ENCODE measurements around the gene PHKB. TPM values are rescaled to one million over a fixed set of nuclear protein-coding genes. Genes with fewer than 3 reads are reported as not detected.

PHKB gene
- total RNA-seq, 4 donors from 2014 or later = 19.8 to 29.6 (median 25.2) TPM

- no peak overlapping the region for H3K4me3 ChIP-seq (ENCODE audit: low read depth, poor library complexity, severe bottlenecking)
- no peak for DNase-seq (ENCODE audit: low spot score in 2 of 2)
- WGBS, 2 donors = 94 to 95% methylated on average over 7 of the region's 7 CpGs
- no peak for TF ChIP-seq CTCF (IDR thresholded peaks at IDR 0.05)
- no peak for TF ChIP-seq POLR2A (IDR thresholded peaks at IDR 0.05)
- intact Hi-C loops (cut with DNase I; ENCODE audit: low total_unique reads) = no loop called here
Measured at GRCh38 chr16:47504599-47504998, 43.5 kb downstream of the PHKB start.

GRCh38 chr16:47506800-47507199 is 45.7 kb downstream of the PHKB start:
- 80 to 85% methylated on average over 2 of the region's 2 CpGs for WGBS, 2 donors
- no peak overlapping the region for H3K4me3 ChIP-seq (ENCODE audit: low read depth, poor library complexity, severe bottlenecking)
- TF ChIP-seq POLR2A (IDR thresholded peaks at IDR 0.05) (no peak), CTCF (IDR thresholded peaks at IDR 0.05) (no peak)
- intact Hi-C loops (cut with DNase I; ENCODE audit: low total_unique reads) = no loop called here
- no peak for DNase-seq (ENCODE audit: low spot score in 2 of 2)

GRCh38 chr16:47507701-47508100 is 46.6 kb downstream of the PHKB start:
- no peak for DNase-seq (ENCODE audit: low spot score in 2 of 2)
- 74 to 79% methylated on average over 1 of the region's 1 CpG for WGBS, 2 donors
- TF ChIP-seq CTCF (IDR thresholded peaks at IDR 0.05) = no peak
- TF ChIP-seq POLR2A (IDR thresholded peaks at IDR 0.05) = no peak
- intact Hi-C loops (cut with DNase I; ENCODE audit: low total_unique reads) = no loop called here
- H3K4me3 ChIP-seq (ENCODE audit: low read depth, poor library complexity, severe bottlenecking) = no peak overlapping the region

- WGBS, 2 donors = 97 to 99% methylated on average over 4 of the region's 4 CpGs
- no peak overlapping the region for H3K4me3 ChIP-seq (ENCODE audit: low read depth, poor library complexity, severe bottlenecking)
- no peak for TF ChIP-seq POLR2A (IDR thresholded peaks at IDR 0.05)
- no peak for TF ChIP-seq CTCF (IDR thresholded peaks at IDR 0.05)
- DNase-seq (ENCODE audit: low spot score in 2 of 2) = no peak
- intact Hi-C loops (cut with DNase I; ENCODE audit: low total_unique reads) = no loop called here
Measured at GRCh38 chr16:47511882-47512281, 50.8 kb downstream of the PHKB start.

- H3K4me3 ChIP-seq (ENCODE audit: low read depth, poor library complexity, severe bottlenecking) = no peak overlapping the region
- no peak for DNase-seq (ENCODE audit: low spot score in 2 of 2)
- TF ChIP-seq POLR2A (IDR thresholded peaks at IDR 0.05) = no peak
- TF ChIP-seq CTCF (IDR thresholded peaks at IDR 0.05) = no peak
- intact Hi-C loops (cut with DNase I; ENCODE audit: low total_unique reads) = no loop called here
Measured at GRCh38 chr16:47519037-47519436, 57.9 kb downstream of the PHKB start.

- WGBS, 2 donors = 69 to 75% methylated on average over 3 of the region's 3 CpGs
- intact Hi-C loops (cut with DNase I; ENCODE audit: low total_unique reads) = no loop called here
- H3K4me3 ChIP-seq (ENCODE audit: low read depth, poor library complexity, severe bottlenecking) = no peak overlapping the region
- no peak for DNase-seq (ENCODE audit: low spot score in 2 of 2)
- TF ChIP-seq CTCF (IDR thresholded peaks at IDR 0.05) (no peak), POLR2A (IDR thresholded peaks at IDR 0.05) (no peak)
Measured at GRCh38 chr16:47519546-47519945, 58.4 kb downstream of the PHKB start.

All from lower leg skin (tissue), 4 donors.